Stimulated activated CD8-positive, alpha-beta memory T cell treated with anti-CD3 and anti-CD28 coated beads, Interleukin-12 subunit alpha, Interleukin-12 subunit beta, amount 100 ng/mL, for 1 hour (primary cell): Measurements from ENCODE around the gene SYTL5.

Experiments used
- DNase-seq: peaks from one replicate; pipeline ENCODE4 v3.0.0-alpha.2; 2020; ENCODE audit warnings: low read depth

SYTL5 gene

GRCh38 chrX:38089173-38089982 lies 83.0 kb downstream of the SYTL5 start:
- no peak for DNase-seq

- DNase-seq = no peak
Observed at GRCh38 chrX:38095971-38096529, 89.7 kb downstream of the SYTL5 start.

- no peak for DNase-seq
Observed at GRCh38 chrX:38099688-38100087, 93.3 kb downstream of the SYTL5 start.

- DNase-seq = no peak
Observed at GRCh38 chrX:38102240-38102639, 95.9 kb downstream of the SYTL5 start.

GRCh38 chrX:38102875-38103274 lies 96.5 kb downstream of the SYTL5 start:
- DNase-seq = no peak

GRCh38 chrX:38103857-38104812 lies 97.8 kb downstream of the SYTL5 start:
- no peak for DNase-seq

- DNase-seq = no peak
Observed at GRCh38 chrX:38105216-38105725, 98.9 kb downstream of the SYTL5 start.

GRCh38 chrX:38106991-38107655 lies 100.8 kb downstream of the SYTL5 start:
- DNase-seq = no peak

- no peak for DNase-seq
Observed at GRCh38 chrX:38108364-38108763, 102.0 kb downstream of the SYTL5 start.

GRCh38 chrX:38109042-38109898 lies 102.9 kb downstream of the SYTL5 start:
- no peak for DNase-seq

GRCh38 chrX:38110231-38110630 lies 103.9 kb downstream of the SYTL5 start:
- DNase-seq = no peak

- no peak for DNase-seq
Observed at GRCh38 chrX:38111196-38111595, 104.8 kb downstream of the SYTL5 start.

GRCh38 chrX:38112566-38112965 lies 106.2 kb downstream of the SYTL5 start:
- no peak for DNase-seq

GRCh38 chrX:38116706-38117105 lies 110.4 kb downstream of the SYTL5 start:
- no peak for DNase-seq

- no peak for DNase-seq
Observed at GRCh38 chrX:38117485-38117884, 111.1 kb downstream of the SYTL5 start.

GRCh38 chrX:38124000-38124399 lies 117.6 kb downstream of the SYTL5 start:
- DNase-seq = no peak

- no peak for DNase-seq
Observed at GRCh38 chrX:38126179-38126578, 119.8 kb downstream of the SYTL5 start.

- no peak for DNase-seq
Observed at GRCh38 chrX:38127961-38128360, 121.6 kb downstream of the SYTL5 start.

GRCh38 chrX:38129366-38129765 lies 123.0 kb downstream of the SYTL5 start:
- DNase-seq = no peak

- DNase-seq = no peak
Observed at GRCh38 chrX:38138157-38138891, 132.0 kb downstream of the SYTL5 start.
